HG02610 (cell line): ENCODE data around the gene GALNT14.

ENCODE experiments used
- ATAC-seq: cut with Tn5 transposase; IDR thresholded peaks from one replicate; pipeline ENCODE4 v1.9.1; 2021; ENCODE audit warnings: mild to moderate bottlenecking, moderate library complexity; ENCODE audit not compliant: unreplicated experiment

The GALNT14 gene

GRCh38 chr2:30981096-30981495 is 157.1 kb downstream of the GALNT14 start:
- no peak for ATAC-seq

- no peak for ATAC-seq
These were observed 158.4 kb downstream of the GALNT14 start for GRCh38 chr2:30979822-30980245.

GRCh38 chr2:30978854-30979253 is 159.4 kb downstream of the GALNT14 start:
- ATAC-seq, result no peak

- ATAC-seq, result no peak
These were observed 160.2 kb downstream of the GALNT14 start for GRCh38 chr2:30978044-30978443.

DNA sequence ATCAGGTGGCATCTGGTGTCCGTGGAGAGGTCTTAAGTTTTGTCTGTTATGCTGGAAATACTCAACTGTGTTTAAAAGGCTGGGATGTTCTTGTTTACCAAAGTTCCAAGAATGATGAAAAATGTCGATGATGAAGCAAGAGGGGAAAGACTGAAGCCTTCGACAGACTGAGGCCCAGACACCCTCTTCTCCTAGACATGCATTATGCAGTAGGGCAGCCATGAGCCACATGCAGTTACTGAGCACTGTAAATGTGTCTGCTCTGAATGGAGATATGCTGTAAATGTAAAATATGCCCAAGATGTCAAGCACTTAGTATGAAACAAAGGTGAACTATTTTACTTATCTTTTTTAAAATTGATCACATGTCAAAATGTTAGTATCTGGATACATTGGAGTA is 163.1 kb downstream of the GALNT14 start:
- ATAC-seq, result no peak

DNA sequence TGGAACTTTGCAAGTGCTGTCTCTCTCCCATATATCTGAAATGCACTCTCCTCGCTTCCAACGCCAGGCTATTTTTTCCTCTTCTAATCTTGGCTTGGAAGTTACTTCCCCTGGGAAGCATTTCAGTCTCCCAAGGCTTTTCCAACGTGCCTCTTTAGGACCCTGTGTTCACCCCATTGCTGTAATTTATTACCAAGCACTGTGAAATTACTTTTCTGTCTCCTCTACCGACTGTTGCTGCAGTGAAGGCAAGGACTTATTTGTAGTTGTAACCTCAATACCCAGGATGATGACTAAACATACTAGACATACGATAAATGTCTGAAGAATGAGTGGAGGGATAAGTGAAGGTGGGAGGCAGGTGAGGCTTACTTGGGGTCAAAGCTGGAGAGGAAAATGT is 163.7 kb downstream of the GALNT14 start:
- ATAC-seq, result no peak

DNA sequence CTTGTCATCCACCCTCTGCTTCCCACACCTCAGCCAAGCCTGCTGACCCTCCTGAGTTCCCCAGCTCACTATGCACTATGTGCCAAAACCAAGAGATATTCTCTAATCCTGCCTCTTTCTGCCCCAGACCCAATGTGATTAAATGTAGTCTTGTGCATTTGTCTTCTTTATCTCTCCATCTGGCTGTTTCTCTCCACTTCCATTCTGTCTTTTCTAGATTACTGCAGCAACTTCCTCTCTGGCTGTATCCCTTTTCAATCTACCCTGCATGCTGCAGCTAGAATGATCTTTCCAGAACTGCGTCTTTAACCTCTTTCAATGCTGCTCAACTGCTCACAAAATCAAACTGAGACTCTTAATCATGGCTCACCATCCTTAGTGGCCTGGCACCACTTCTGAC is 164.1 kb downstream of the GALNT14 start:
- no peak for ATAC-seq

DNA sequence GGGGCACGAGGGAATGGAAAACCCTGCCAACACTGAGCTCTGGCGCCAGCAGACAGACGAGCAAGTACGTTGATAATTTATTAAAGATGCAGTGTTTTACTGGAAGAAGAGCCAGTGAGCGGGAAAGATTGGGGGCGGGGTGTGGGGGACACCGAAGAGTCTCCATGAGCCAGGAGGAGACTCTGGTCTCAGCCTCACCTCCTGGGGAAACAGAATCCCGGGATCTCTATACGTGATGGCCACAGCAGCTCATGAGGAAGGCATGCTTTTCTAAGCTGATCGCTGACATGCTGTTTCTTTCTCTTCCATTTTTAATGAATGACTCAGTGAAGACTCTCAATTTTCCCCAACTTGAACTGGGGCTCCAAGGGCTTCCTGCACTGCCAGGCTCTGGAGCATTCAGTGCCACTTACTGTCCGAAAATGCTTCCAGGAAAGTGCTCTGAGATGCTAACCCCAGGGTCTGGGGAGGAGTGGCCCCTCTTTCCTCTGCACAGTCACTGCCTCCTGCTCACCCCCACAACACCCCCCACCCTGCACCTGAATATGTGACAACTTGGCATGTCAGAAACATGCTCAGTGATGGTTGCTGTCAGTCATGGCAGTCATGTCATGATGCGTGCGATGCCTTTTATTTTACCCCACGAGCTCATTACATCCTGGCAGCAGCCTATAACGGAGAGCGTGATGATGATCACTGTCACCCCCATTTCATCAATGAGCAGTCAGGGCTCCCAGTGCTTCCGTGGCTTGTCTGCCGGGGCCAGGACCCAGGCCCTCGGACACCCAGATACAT is 166.8 kb downstream of the GALNT14 start:
- no peak for ATAC-seq

GRCh38 chr2:30968660-30969397 is 169.4 kb downstream of the GALNT14 start:
- ATAC-seq, result no peak

- no peak for ATAC-seq
These were observed 171.5 kb downstream of the GALNT14 start for GRCh38 chr2:30966786-30967185.

GRCh38 chr2:30965022-30965531 is 173.2 kb downstream of the GALNT14 start:
- ATAC-seq, result no peak

- ATAC-seq, result no peak
These were observed 173.8 kb downstream of the GALNT14 start for GRCh38 chr2:30964334-30965005.

DNA sequence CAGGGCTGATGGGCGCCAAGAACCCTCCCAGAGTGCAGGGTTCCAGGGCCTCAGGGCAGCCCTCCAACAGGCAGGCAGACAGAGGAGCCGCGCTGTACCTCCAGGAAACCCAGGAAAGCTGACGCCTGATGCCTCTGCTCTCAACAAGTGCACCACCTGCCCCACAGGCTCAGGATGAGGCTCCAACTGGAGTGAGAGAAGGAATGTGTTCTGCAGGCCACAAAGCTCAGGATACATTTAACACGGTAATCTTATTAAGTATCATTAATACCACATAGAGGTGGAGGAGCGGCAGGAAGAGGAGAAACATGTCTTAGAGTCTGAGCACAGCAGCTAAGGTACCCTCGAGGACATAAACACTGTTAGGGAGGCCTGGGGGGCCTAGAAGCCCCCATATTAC is 175.1 kb downstream of the GALNT14 start:
- no peak for ATAC-seq

GRCh38 chr2:30960213-30960612 is 178.0 kb downstream of the GALNT14 start:
- no peak for ATAC-seq

GRCh38 chr2:30959653-30960052 is 178.6 kb downstream of the GALNT14 start:
- no peak for ATAC-seq

DNA sequence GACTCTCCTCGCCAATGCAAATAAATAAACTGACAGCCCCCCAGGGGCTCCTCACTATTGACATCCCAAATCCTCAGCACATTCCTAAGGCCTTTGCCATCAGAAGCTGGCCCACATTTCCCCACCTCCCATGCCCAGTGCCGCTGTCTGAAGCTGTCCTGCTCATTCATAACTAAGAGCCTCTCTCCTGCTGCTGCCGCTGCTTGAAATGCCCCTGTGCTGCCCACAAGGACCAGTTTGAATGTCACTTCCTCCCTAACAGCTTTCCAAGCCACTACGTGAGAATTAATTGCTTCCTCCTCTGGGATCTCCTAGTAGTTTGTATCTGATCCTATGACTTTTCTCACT is 179.3 kb downstream of the GALNT14 start:
- ATAC-seq, result no peak

GRCh38 chr2:30958193-30958917 is 179.9 kb downstream of the GALNT14 start:
- ATAC-seq, result no peak

DNA sequence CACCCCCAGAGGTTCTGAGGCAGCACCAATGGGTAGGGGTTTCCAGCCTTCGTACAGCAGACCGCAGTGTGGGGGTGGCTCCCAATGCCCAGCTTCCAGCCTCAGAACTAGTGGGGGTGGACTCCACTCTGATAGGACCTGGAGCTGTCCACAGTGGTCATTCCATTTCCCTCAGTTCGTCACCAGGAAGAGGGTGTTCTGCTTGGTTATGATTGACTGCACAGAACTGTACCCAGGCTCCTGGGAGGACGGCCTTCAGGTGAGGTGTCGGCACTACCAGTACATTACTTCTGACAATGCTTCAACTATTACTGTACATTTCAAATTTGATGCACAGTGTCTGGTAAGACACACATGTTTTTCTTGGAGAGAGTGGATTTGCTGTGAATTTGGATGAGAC is 180.6 kb downstream of the GALNT14 start:
- no peak for ATAC-seq

GRCh38 chr2:30956995-30957394 is 181.2 kb downstream of the GALNT14 start:
- no peak for ATAC-seq

- ATAC-seq, result no peak
These were observed 182.6 kb downstream of the GALNT14 start for GRCh38 chr2:30955516-30956132.

GRCh38 chr2:30950339-30950738 is 187.9 kb downstream of the GALNT14 start:
- ATAC-seq, result no peak
